Neural cell (in vitro differentiated cells): ENCODE measurements around the gene DBP. TPM values are rescaled to one million over a fixed set of nuclear protein-coding genes. Genes with fewer than 3 reads are reported as not detected.

Experiments used
- H2AFZ ChIP-seq: fragments of 200-600, 300-800 bp; sonication (generic), shearing (Covaris generic); 2 replicates; pipeline ENCODE4 v1.6.0; 2014; ENCODE audit warnings: low read depth, mild to moderate bottlenecking, antibody characterized with exemption, low read length, moderate library complexity
- H3F3A ChIP-seq: fragments of 200-600 bp; shearing (Covaris generic); 2 replicates; pipeline ENCODE4 v1.6.1; 2016; ENCODE audit warnings: mild to moderate bottlenecking, moderate library complexity, mixed read lengths, antibody characterized with exemption, low read length; ENCODE audit not compliant: insufficient read depth, poor library complexity, severe bottlenecking
- H3K27ac ChIP-seq: fragments of 200-600, 300-800 bp; sonication (generic), shearing (Covaris generic); 2 replicates; pipeline ENCODE4 v1.5.1; 2014; ENCODE audit warnings: mild to moderate bottlenecking, low read length, moderate library complexity
- H3K27me3 ChIP-seq: fragments of 300-800, 200-600 bp; sonication (generic), shearing (Covaris generic); 2 replicates; pipeline ENCODE4 v1.6.0; 2014; ENCODE audit warnings: mild to moderate bottlenecking, low read depth, low read length, moderate library complexity; ENCODE audit not compliant: insufficient read depth
- H3K36me3 ChIP-seq: fragments of 300-800, 200-600 bp; sonication (generic), shearing (Covaris generic); 2 replicates; pipeline ENCODE4 v1.5.1; 2014; ENCODE audit warnings: mild to moderate bottlenecking, antibody characterized with exemption, low read length, moderate library complexity; ENCODE audit not compliant: insufficient read depth
- H3K4me2 ChIP-seq: fragments of 300-800, 200-600 bp; sonication (generic), shearing (Covaris generic); 2 replicates; pipeline ENCODE4 v1.6.0; 2014; ENCODE audit warnings: mild to moderate bottlenecking, low read length
- H3K4me3 ChIP-seq: fragments of 300-800, 200-600 bp; sonication (generic), shearing (Covaris generic); 2 replicates; pipeline ENCODE4 v1.5.1; 2014; ENCODE audit warnings: mild to moderate bottlenecking, low read length, moderate library complexity
- H3K79me2 ChIP-seq: fragments of 200-600 bp; shearing (Covaris generic); replicated peaks from 2 replicates; pipeline ENCODE4 v1.6.0; 2014; ENCODE audit warnings: mild to moderate bottlenecking, low read length, moderate library complexity; ENCODE audit not compliant: insufficient read depth
- H3K9ac ChIP-seq: fragments of 300-800, 200-600 bp; sonication (generic), shearing (Covaris generic); 2 replicates; pipeline ENCODE4 v1.6.1; 2016; ENCODE audit warnings: mild to moderate bottlenecking, low read length, mixed read lengths
- H3K9me2 ChIP-seq: fragments of 200-600 bp; shearing (Covaris generic); 2 replicates; pipeline ENCODE4 v1.6.1; 2016; ENCODE audit warnings: mild to moderate bottlenecking, low read length, mixed read lengths; ENCODE audit not compliant: insufficient read depth
- H3K9me3 ChIP-seq: fragments of 200-600, 300-800 bp; sonication (generic), shearing (Covaris generic); 2 replicates; pipeline ENCODE4 v1.6.1; 2016; ENCODE audit warnings: mild to moderate bottlenecking, mixed run types, low read length, moderate library complexity, mixed read lengths
- H4K20me1 ChIP-seq: fragments of 200-600 bp; shearing (Covaris generic); 2 replicates; pipeline ENCODE4 v1.6.1; 2016; ENCODE audit warnings: mild to moderate bottlenecking, mixed run types; ENCODE audit not compliant: insufficient read depth
- CTCF ChIP-seq: fragments of 450-650 bp; IDR thresholded peaks from 2 replicates; pipeline ENCODE4 v1.5.1; 2014; ENCODE audit warnings: antibody characterized with exemption, mild to moderate bottlenecking, moderate library complexity; ENCODE audit not compliant: poor library complexity, severe bottlenecking
- EP300 ChIP-seq: fragments of 450-650 bp; conservative IDR thresholded peaks from 2 replicates; pipeline ENCODE4 v1.6.1; 2014; ENCODE audit warnings: antibody characterized with exemption, mild to moderate bottlenecking, moderate library complexity; ENCODE audit not compliant: poor library complexity, severe bottlenecking
- EZH2 ChIP-seq: fragments of 200-600, 300-800 bp; shearing (Covaris generic), sonication (generic); IDR thresholded peaks from 2 replicates; pipeline ENCODE4 v1.6.1; 2014; ENCODE audit warnings: antibody characterized with exemption, low read length, borderline replicate concordance, mild to moderate bottlenecking; ENCODE audit not compliant: insufficient read depth, poor library complexity, severe bottlenecking
- MXI1 ChIP-seq: fragments of 450-650 bp; conservative IDR thresholded peaks from 2 replicates; pipeline ENCODE4 v1.6.1; 2014; ENCODE audit warnings: antibody characterized with exemption, mild to moderate bottlenecking; ENCODE audit not compliant: poor library complexity, severe bottlenecking
- POLR2AphosphoS5 ChIP-seq: IDR thresholded peaks from 2 replicates; pipeline ENCODE4 v1.6.1; 2012
- RAD21 ChIP-seq: fragments of 450-650 bp; conservative IDR thresholded peaks from 2 replicates; pipeline ENCODE4 v1.6.1; 2014; ENCODE audit warnings: antibody characterized with exemption, mild to moderate bottlenecking, moderate library complexity
- REST ChIP-seq: IDR thresholded peaks from 2 replicates; pipeline ENCODE4 v1.6.1; 2012; ENCODE audit warnings: borderline replicate concordance
- SMC3 ChIP-seq: fragments of 450-650 bp; conservative IDR thresholded peaks from 2 replicates; pipeline ENCODE4 v1.6.1; 2014; ENCODE audit warnings: antibody characterized with exemption, mild to moderate bottlenecking, moderate library complexity; ENCODE audit not compliant: poor library complexity
- TAF1 ChIP-seq: IDR thresholded peaks from 2 replicates; pipeline ENCODE4 v1.6.1; 2012; ENCODE audit warnings: low read depth
- polyA plus RNA-seq: library from polyadenylated mRNA; depleted of rRNA; stranded (reverse); fragments of >200 nt; gene quantifications from 2 replicates; pipeline ENCODE4 v1.2.3, GENCODE V29; 2014

DBP gene
- polyA plus RNA-seq, 1 donor from 2014 or later: 3.6 TPM

GRCh38 chr19:48668761-48669160 lies 31.6 kb upstream of the DBP start:
- no peaks in the 10 kb centered on the region for H3K9me2 ChIP-seq
- H3F3A ChIP-seq: no peaks in the 10 kb centered on the region
- H3K9ac ChIP-seq: no peak overlapping the region
- no peak overlapping the region for H2AFZ ChIP-seq
- H4K20me1 ChIP-seq: no peaks in the 10 kb centered on the region
- H3K9me3 ChIP-seq: no peaks in the 10 kb centered on the region
- no peaks in the 10 kb centered on the region for H3K36me3 ChIP-seq
- TF ChIP-seq CTCF: no peak
- TF ChIP-seq MXI1: no peak
- no peak for TF ChIP-seq SMC3
- TF ChIP-seq TAF1: no peak
- no peak for TF ChIP-seq POLR2AphosphoS5
- no peak for TF ChIP-seq RAD21
- no peak for TF ChIP-seq EZH2
- H3K4me2 ChIP-seq: no peak overlapping the region
- no peak overlapping the region for H3K27ac ChIP-seq
- no peaks in the 10 kb centered on the region for H3K27me3 ChIP-seq
- no peak overlapping the region for H3K4me3 ChIP-seq
- H3K79me2 ChIP-seq: no peaks in the 10 kb centered on the region

GRCh38 chr19:48668332-48668731 lies 31.2 kb upstream of the DBP start:
- H3K27me3 ChIP-seq: no peaks in the 10 kb centered on the region
- H3K79me2 ChIP-seq: no peaks in the 10 kb centered on the region
- H3F3A ChIP-seq: no peaks in the 10 kb centered on the region
- H4K20me1 ChIP-seq: no peaks in the 10 kb centered on the region
- no peak overlapping the region for H2AFZ ChIP-seq
- no peaks in the 10 kb centered on the region for H3K9me2 ChIP-seq
- TF ChIP-seq POLR2AphosphoS5: no peak
- TF ChIP-seq CTCF: no peak
- no peak for TF ChIP-seq REST
- no peak for TF ChIP-seq EZH2
- TF ChIP-seq MXI1: no peak
- TF ChIP-seq EP300: no peak
- no peak for TF ChIP-seq RAD21
- TF ChIP-seq SMC3: no peak
- no peak for TF ChIP-seq TAF1
- H3K4me2 ChIP-seq: no peak overlapping the region
- no peak overlapping the region for H3K4me3 ChIP-seq
- no peak overlapping the region for H3K27ac ChIP-seq
- H3K36me3 ChIP-seq: no peaks in the 10 kb centered on the region
- H3K9ac ChIP-seq: no peak overlapping the region
- no peaks in the 10 kb centered on the region for H3K9me3 ChIP-seq
